Inferior parietal cortex (tissue), 1 donor: ENCODE data around the gene ZNF133.

Experiments
- DNase-seq: peaks from one replicate; pipeline ENCODE4 v3.0.0-alpha.2; 2016; ENCODE audit errors: extremely low spot score

The ZNF133 gene

GRCh38 chr20:18361678-18362077 lies 73.4 kb downstream of the ZNF133 start:
- DNase-seq, result no peak

GRCh38 chr20:18362916-18363315 lies 74.6 kb downstream of the ZNF133 start:
- DNase-seq, result no peak

- no peak for DNase-seq
These were observed 75.4 kb downstream of the ZNF133 start for GRCh38 chr20:18363708-18364107.

- DNase-seq, result no peak
These were observed 76.4 kb downstream of the ZNF133 start for GRCh38 chr20:18364768-18365167.
